NCI-H82 (cell line): ENCODE results near the gene IFI44.

Experiments
- DNase-seq: peaks from one replicate; lab custom pipeline; 2025; lab: John Stamatoyannopoulos, UW

Gene IFI44

GRCh38 chr1:78712467-78713051, 62.9 kb downstream of the IFI44 start:
- DNase-seq = no peak

GRCh38 chr1:78713297-78713696, 63.7 kb downstream of the IFI44 start:
- DNase-seq = no peak
